HepG2 (cell line): ENCODE results near the gene ZNF674. TPM values are rescaled to one million over a fixed set of nuclear protein-coding genes. Genes with fewer than 3 reads are reported as not detected.
A peak's percentile ranks its signal among the peaks of the same experiment; 100 is the strongest.

ENCODE experiments used
- ATAC-seq: fragments of 200-7000 bp; cut with Tn5 transposase; 3 replicates; pipeline ENCODE4 v1.9.1; 2020; ENCODE audit warnings: mild to moderate bottlenecking, moderate library complexity
- BruUV-seq: library from RNA; stranded (reverse); fragments of 400-500 nt; replicated peaks from 2 replicates; lab custom pipeline; 2021; lab: Mats Ljungman, UMichigan
- CTCF ChIA-PET: fragments of 300-600 bp; formaldehyde crosslinking; extraction: SDS; loops from one replicate; lab custom pipeline; 2021; ENCODE audit warnings: low total read pairs, inconsistent platforms, low intra/inter-chr PET ratio; lab: Yijun Ruan, JAX
- POLR2A ChIA-PET: fragments of 350-600 bp; sonication (Branson Sonifier 250); formaldehyde crosslinking; loops from one replicate; lab custom pipeline; 2020; ENCODE audit warnings: antibody characterized with exemption, inconsistent platforms; lab: Yijun Ruan, JAX
- DNase-seq: peaks from one replicate; pipeline ENCODE4 v3.0.0-alpha.2; 2015; ENCODE audit warnings: low spot score
- FAIRE-seq: peaks from 3 replicates; lab custom pipeline; 2011; peaks lifted over from hg19 to GRCh38; lab: Jason Lieb, UNC
- H2AFZ ChIP-seq: one replicate; pipeline ENCODE4 v1.6.1; 2011; ENCODE audit warnings: low read length, inconsistent platforms
- H3K27ac ChIP-seq: fragments of 300-600 bp; 3 replicates; pipeline ENCODE4 v1.8.0; 2011; ENCODE audit warnings: mixed run types, mild to moderate bottlenecking, mixed read lengths, low read length, inconsistent platforms; ENCODE audit not compliant: insufficient read depth; ENCODE audit errors: extremely low read length
- H3K27me3 ChIP-seq, 2 experiments: fragments of 200-600 bp in 1 of 2; 2 replicates in 1 of 2; 3 replicates in 1 of 2; pipeline versions ENCODE4 v1.6.0 to v1.8.0; 2011; ENCODE audit warnings: low read length in 2 of 2, mild to moderate bottlenecking in 2 of 2, moderate library complexity in 2 of 2, inconsistent platforms in 1 of 2; ENCODE audit not compliant: insufficient read depth in 2 of 2, control insufficient read depth in 1 of 2
- H3K36me3 ChIP-seq, 2 experiments: fragments of 200-600 bp in 1 of 2; replicated peaks in 1 of 2; 2 replicates in 1 of 2; 3 replicates in 1 of 2; pipeline versions ENCODE4 v1.5.1 to v1.8.0; 2011; ENCODE audit warnings: low read length in 2 of 2, inconsistent platforms in 1 of 2; ENCODE audit not compliant: insufficient read depth in 2 of 2, control insufficient read depth in 1 of 2
- H3K4me1 ChIP-seq: 2 replicates; pipeline ENCODE4 v1.5.1; 2012; ENCODE audit warnings: low read length, inconsistent platforms; ENCODE audit not compliant: insufficient read depth
- H3K4me2 ChIP-seq: 2 replicates; pipeline ENCODE4 v1.6.0; 2011; ENCODE audit warnings: low read depth, low read length, inconsistent platforms
- H3K4me3 ChIP-seq, 3 experiments: fragments of 200-600 bp in 1 of 3; sonication (generic), shearing (Covaris generic) in 1 of 3; replicated peaks in 1 of 3; 2 replicates each; pipeline ENCODE4 v1.5.1; 2011 to 2016; ENCODE audit warnings: low read length in 3 of 3, inconsistent platforms in 2 of 3, low read depth in 2 of 3, mild to moderate bottlenecking in 2 of 3, control low read depth in 1 of 3, mixed read lengths in 1 of 3; ENCODE audit not compliant: insufficient read depth in 1 of 3
- H3K79me2 ChIP-seq: one replicate; pipeline ENCODE4 v1.6.1; 2011; ENCODE audit warnings: low read length, inconsistent platforms; ENCODE audit not compliant: insufficient read depth
- H3K9ac ChIP-seq: 2 replicates; pipeline ENCODE4 v1.6.0; 2011; ENCODE audit warnings: mild to moderate bottlenecking, low read depth, low read length, inconsistent platforms; ENCODE audit not compliant: insufficient read depth
- H3K9me3 ChIP-seq: 2 replicates; pipeline ENCODE4 v1.5.1; 2012; ENCODE audit warnings: mild to moderate bottlenecking, low read length
- H4K20me1 ChIP-seq: 2 replicates; pipeline ENCODE4 v1.6.0; 2011; ENCODE audit warnings: inconsistent platforms, mild to moderate bottlenecking, low read length, moderate library complexity; ENCODE audit not compliant: insufficient read depth
- CEBPB ChIP-seq: IDR thresholded peaks from 2 replicates; pipeline ENCODE4 v1.6.1; 2011; ENCODE audit warnings: low read depth, low read length, improper control_type of control experiment, borderline replicate concordance
- CEBPG ChIP-seq: IDR thresholded peaks from 2 replicates; pipeline ENCODE4 v1.6.1; 2016
- CTCF ChIP-seq: sonication (generic); formaldehyde crosslinking; IDR thresholded peaks from 2 replicates; pipeline ENCODE4 v1.5.0; 2020; ENCODE audit warnings: mild to moderate bottlenecking, missing genetic modification reagents, moderate library complexity
- MIXL1 ChIP-seq: IDR thresholded peaks from 2 replicates; pipeline ENCODE4 v1.6.1; 2016
- MYC ChIP-seq: sonication (generic); formaldehyde crosslinking; IDR thresholded peaks from 2 replicates; pipeline ENCODE4 v1.9.0; 2021; ENCODE audit warnings: missing genetic modification reagents, borderline replicate concordance
- NFIB ChIP-seq: sonication (generic); formaldehyde crosslinking; IDR thresholded peaks from 2 replicates; pipeline ENCODE4 v1.9.0; 2021; ENCODE audit warnings: missing genetic modification reagents, mild to moderate bottlenecking, borderline replicate concordance
- PRDM10 ChIP-seq: sonication (generic); formaldehyde crosslinking; IDR thresholded peaks from 2 replicates; pipeline ENCODE4 v1.4.0; 2020; ENCODE audit warnings: low read depth, missing genetic modification reagents
- STAG1 ChIP-seq: sonication (generic); formaldehyde crosslinking; IDR thresholded peaks from 2 replicates; pipeline ENCODE4 v1.4.0; 2020; ENCODE audit warnings: missing genetic modification reagents
- ZNF768 ChIP-seq: sonication (generic); formaldehyde crosslinking; IDR thresholded peaks from 2 replicates; pipeline ENCODE4 v1.4.0; 2020; ENCODE audit warnings: missing genetic modification reagents
- WGBS: methylation state at CpG from one replicate; pipeline ENCODE4 v1.1.6; 2017; ENCODE audit warnings: low lambda C conversion rate; 5-methylcytosine and 5-hydroxymethylcytosine counted together
- in situ Hi-C: cut with HindIII; loops from 2 replicates; pipeline ENCODE4 v1.10.0; 2017; ENCODE audit warnings: low pct_unique_long_range_greater_than_20kb; ENCODE audit not compliant: extremely low pct_ligation_motif_present
- intact Hi-C: fragments of 100-400 bp; cut with micrococcal nuclease; formaldehyde crosslinking; loops from one replicate; pipeline ENCODE4 v1.10.0; 2022; ENCODE audit not compliant: unreplicated experiment
- polyA plus RNA-seq, 8 experiments: library from polyadenylated mRNA; depleted of rRNA in 3 of 8; stranded (reverse) in 7 of 8; unstranded in 1 of 8; fragments of >200 nt; fragmentation: Illumina TruSeq in 4 of 8; extraction: Trizol in 4 of 8; gene quantifications; 2 replicates each; pipeline versions ENCODE4 v1.2.1 to v1.2.3, GENCODE V29; 2011 to 2016; ENCODE audit warnings: low read depth in 4 of 8, missing spikeins in 1 of 8, mixed read lengths in 1 of 8; ENCODE audit not compliant: insufficient read depth in 1 of 8
- total RNA-seq, 5 experiments: library from RNA; depleted of rRNA; stranded (reverse); fragments of >200 nt; fragmentation: Illumina TruSeq; extraction: Trizol; gene quantifications; 2 replicates each; pipeline ENCODE4 v1.2.3, GENCODE V29; 2016; ENCODE audit warnings: low read depth in 1 of 5

ZNF674 gene
- total and polyA plus RNA-seq, 2 of the 13 experiments (the other 11 are each of a cell fraction or from before 2014, with no cell fraction given) = 2.9 to 3.5 TPM

DNA sequence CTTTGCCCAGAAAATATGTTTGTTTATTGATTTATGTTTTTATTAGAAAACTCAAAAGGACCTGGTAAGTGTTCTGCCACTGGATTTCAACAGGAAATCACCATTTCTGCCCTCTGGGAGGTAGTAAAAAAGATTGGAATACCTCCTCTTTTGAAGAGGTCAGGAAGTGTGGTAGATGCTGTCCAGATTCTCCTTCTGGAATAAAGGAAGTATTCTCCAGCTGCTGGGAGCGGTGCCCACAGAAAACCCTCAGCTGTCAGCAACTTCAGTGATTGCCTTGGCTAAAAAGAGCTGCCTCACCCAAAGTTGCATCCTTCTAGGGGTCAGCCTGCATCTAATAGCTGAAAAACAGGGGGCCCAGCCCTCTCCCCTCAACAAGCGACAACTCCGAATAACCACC is 13.8 kb upstream of the ZNF674 start (continued):
- no peak for TF ChIP-seq MIXL1 (CRISPR knock-in tag)
- TF ChIP-seq ZNF768 (CRISPR knock-in tag) = no peak
- no peak for TF ChIP-seq PRDM10 (CRISPR knock-in tag)
- no peak for TF ChIP-seq NFIB (CRISPR knock-in tag)
- TF ChIP-seq CTCF (CRISPR knock-in tag) = no peak

GRCh38 chrX:46554942-46555341 is 9.7 kb upstream of the ZNF674 start:
- Histone ChIP-seq H3K27ac (no peak overlapping the region), H3K36me3 (no peaks in the 10 kb centered on the region), H3K79me2 (no peaks in the 10 kb centered on the region), H2AFZ (no peak overlapping the region), H3K9me3 (no peaks in the 10 kb centered on the region), H3K27me3 (no peaks in the 10 kb centered on the region), H3K4me2 (no peak overlapping the region), H3K9ac (no peak overlapping the region), H4K20me1 (no peaks in the 10 kb centered on the region), H3K4me1 (no peaks in the 10 kb centered on the region), H3K4me3 (no peak overlapping the region)
- DNase-seq (peak; percentile 6), FAIRE-seq (no peak), ATAC-seq (no peak)
- BruUV-seq = no TSS peak
- in situ Hi-C loops = no loop called here
- ChIA-PET CTCF (interaction anchor here (1.2 kb wide), 1 partner anchor 18 kb away, joined by 3 read pairs; no protein-coding TSS in a partner anchor), POLR2A (interaction anchor here (0.7 kb wide), 1 partner anchor 185 kb away, joined by 4 read pairs; no protein-coding TSS in a partner anchor)
- TF ChIP-seq CEBPB = 0 out of 2 replicates have a peak, but pooled peaks have one; percentile 34
- no peak for TF ChIP-seq MYC (CRISPR knock-in tag)
- peak; percentile 45 for TF ChIP-seq CEBPG (CRISPR knock-in tag)
- peak; percentile 42 for TF ChIP-seq STAG1 (CRISPR knock-in tag)
- WGBS = 65% methylated on average over 2 of the region's 2 CpGs
- intact Hi-C loops = loop anchor here (1.0 kb wide), 1 partner anchor 131 kb away; no protein-coding TSS in a partner anchor
